Testis (tissue), 3 donors: Measurements from ENCODE around the gene CDK11A. TPM values are rescaled to one million over a fixed set of nuclear protein-coding genes. Genes with fewer than 3 reads are reported as not detected.
A peak's percentile ranks its signal among the peaks of the same experiment; 100 is the strongest.

Experiments used
- DNase-seq: peaks from one replicate; pipeline ENCODE4 v3.0.0-alpha.2; 2019
- H3K27ac ChIP-seq, 2 donors: fragments of 200-600 bp; sonication (generic); one replicate each; pipeline ENCODE4 v1.5.1; 2019
- H3K27me3 ChIP-seq: fragments of 200-600 bp; sonication (generic); one replicate; pipeline ENCODE4 v1.5.1; 2019
- H3K36me3 ChIP-seq: fragments of 200-600 bp; sonication (generic); one replicate; pipeline ENCODE4 v1.5.1; 2017; ENCODE audit warnings: low read depth; ENCODE audit errors: missing control alignments
- H3K4me1 ChIP-seq: fragments of 200-600 bp; sonication (generic); one replicate; pipeline ENCODE4 v1.5.1; 2019
- H3K4me3 ChIP-seq, 2 donors: fragments of 200-600 bp; sonication (generic); one replicate each; pipeline ENCODE4 v1.5.1; 2017 to 2019
- H3K9me3 ChIP-seq: fragments of 200-600 bp; sonication (generic); one replicate; pipeline ENCODE4 v1.5.1; 2017
- POLR2A ChIP-seq: fragments of 450-650 bp; IDR thresholded peaks from one replicate; pipeline ENCODE4 v1.6.1; 2017; ENCODE audit warnings: antibody characterized with exemption, mild to moderate bottlenecking, moderate library complexity
- WGBS, 2 donors: methylation state at CpG; one replicate each; pipeline ENCODE4 v1.1.5; 2018; 5-methylcytosine and 5-hydroxymethylcytosine counted together
- intact Hi-C: fragments of 100-400 bp; cut with DNase I; formaldehyde crosslinking; loops from one replicate; pipeline ENCODE4 v1.15.1; 2023; ENCODE audit warnings: low total_unique reads
- polyA plus RNA-seq: library from polyadenylated mRNA; stranded (reverse); fragments of 350-450 nt; fragmentation: Illumina TruSeq; extraction: RNeasy Lipid Tissue Mini Kit (QIAGEN cat#74804); gene quantifications from one replicate; pipeline ENCODE4 v1.2.3, GENCODE V29; 2014; ENCODE audit warnings: low read depth, low replicate concordance; ENCODE audit not compliant: insufficient read depth
- total RNA-seq, 2 donors: library from RNA; depleted of rRNA; stranded (reverse); fragments of >200 nt; gene quantifications; one replicate each; pipeline ENCODE4 v1.2.3, GENCODE V29; 2016
- TF ChIP-seq, protein P1 (sequence below), 3 experiments: fragments of 450-650 bp in 2 of 3; fragments of 200-600 bp in 1 of 3; sonication (generic) in 1 of 3; IDR thresholded peaks; one replicate each; pipeline ENCODE4 v1.5.1; 2016 to 2019; ENCODE audit warnings: antibody characterized with exemption in 3 of 3, mild to moderate bottlenecking in 2 of 3, moderate library complexity in 1 of 3

The CDK11A gene
- total and polyA plus RNA-seq, 3 donors from 2014 or later = 44.8 to 153 (median 75.9) TPM

DNA sequence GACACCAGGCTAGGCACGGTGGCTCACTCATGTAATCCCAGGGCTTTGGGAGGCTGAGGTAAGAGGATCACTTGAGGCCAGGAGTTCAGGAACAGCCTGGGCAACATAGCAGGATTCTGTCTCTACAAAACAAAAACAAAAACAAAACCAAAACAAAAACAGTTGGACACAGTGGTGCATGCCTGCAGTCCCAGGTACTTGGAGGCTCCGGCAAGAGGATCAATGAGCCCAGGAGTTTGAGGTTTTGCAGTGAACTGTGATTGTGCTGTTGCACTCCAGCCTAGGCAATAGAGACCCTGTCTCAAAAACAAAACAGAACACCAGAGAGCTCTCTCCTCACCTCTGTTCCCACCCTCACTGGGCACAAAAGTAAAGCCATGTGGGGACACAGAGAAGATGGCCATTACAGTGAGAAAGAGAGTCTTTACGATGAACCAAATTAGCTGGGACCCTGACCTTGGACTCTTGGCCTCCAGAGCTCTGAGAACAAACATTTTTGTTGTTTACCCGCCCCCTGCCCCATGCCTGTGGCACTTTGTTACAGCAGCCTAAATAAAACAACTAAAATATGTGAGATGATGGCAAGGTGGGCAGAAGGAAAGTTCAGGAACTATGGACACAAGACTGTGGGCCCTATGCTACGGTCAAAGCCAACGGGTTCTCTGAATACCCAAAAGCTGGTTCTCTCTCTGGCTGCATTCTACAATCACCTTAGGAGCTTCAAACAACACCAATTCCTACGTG is 44.3 kb upstream of the CDK11A start:
- no peaks in the 10 kb centered on the region for H3K9me3 ChIP-seq
- no peaks in the 10 kb centered on the region for H3K36me3 ChIP-seq
- 81 to 85% methylated on average over 7 of the region's 7 CpGs for WGBS, 2 donors
- no peak for DNase-seq
- no peaks in the 10 kb centered on the region for H3K27me3 ChIP-seq
- peaks cover 5% of the 10 kb centered on the region for H3K4me1 ChIP-seq
- H3K27ac ChIP-seq = no peak overlapping the region
- intact Hi-C loops = no loop called here
- H3K4me3 ChIP-seq = no peak overlapping the region
- TF ChIP-seq, protein P1, sequence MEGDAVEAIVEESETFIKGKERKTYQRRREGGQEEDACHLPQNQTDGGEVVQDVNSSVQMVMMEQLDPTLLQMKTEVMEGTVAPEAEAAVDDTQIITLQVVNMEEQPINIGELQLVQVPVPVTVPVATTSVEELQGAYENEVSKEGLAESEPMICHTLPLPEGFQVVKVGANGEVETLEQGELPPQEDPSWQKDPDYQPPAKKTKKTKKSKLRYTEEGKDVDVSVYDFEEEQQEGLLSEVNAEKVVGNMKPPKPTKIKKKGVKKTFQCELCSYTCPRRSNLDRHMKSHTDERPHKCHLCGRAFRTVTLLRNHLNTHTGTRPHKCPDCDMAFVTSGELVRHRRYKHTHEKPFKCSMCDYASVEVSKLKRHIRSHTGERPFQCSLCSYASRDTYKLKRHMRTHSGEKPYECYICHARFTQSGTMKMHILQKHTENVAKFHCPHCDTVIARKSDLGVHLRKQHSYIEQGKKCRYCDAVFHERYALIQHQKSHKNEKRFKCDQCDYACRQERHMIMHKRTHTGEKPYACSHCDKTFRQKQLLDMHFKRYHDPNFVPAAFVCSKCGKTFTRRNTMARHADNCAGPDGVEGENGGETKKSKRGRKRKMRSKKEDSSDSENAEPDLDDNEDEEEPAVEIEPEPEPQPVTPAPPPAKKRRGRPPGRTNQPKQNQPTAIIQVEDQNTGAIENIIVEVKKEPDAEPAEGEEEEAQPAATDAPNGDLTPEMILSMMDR (IDR thresholded peaks at IDR 0.05) = no peak
- no peak for TF ChIP-seq POLR2A

DNA sequence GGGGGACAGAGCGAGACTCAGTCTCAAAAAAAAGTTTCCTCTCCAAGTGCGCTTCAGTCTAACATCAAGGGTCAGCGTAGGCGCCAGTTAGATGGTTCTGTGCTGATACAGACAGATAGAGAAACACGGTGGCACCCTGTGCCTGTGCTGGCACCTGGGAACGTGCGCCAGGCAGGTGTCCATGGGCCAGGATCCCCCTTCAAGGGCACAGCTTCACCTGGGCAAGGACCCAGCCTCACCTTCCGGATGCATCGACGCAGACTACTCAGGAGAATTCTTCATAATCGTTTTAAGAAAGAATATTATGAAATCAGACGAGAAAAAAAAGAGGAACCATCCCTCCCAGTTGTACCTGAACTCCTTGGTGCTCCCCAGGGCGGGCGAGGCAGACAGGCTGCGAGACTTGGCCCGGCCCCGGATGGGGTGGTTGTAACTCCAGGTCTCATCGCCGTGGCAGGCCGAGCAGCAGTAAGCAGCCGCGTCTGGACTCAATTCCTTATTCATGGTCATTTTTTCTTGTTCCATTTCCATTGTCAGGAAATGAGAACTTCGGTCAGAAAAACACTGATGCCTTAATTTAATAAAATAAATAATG is 40.8 kb upstream of the CDK11A start:
- TF ChIP-seq POLR2A = no peak
- peak overlapping the region in 1 of 2 donors; percentile 37 for H3K27ac ChIP-seq
- H3K9me3 ChIP-seq = no peaks in the 10 kb centered on the region
- no peak overlapping the region for H3K4me3 ChIP-seq
- intact Hi-C loops = no loop called here
- no peaks in the 10 kb centered on the region for H3K36me3 ChIP-seq
- no peak for DNase-seq
- peaks cover 12% of the 10 kb centered on the region for H3K4me1 ChIP-seq
- H3K27me3 ChIP-seq = no peaks in the 10 kb centered on the region
- 89 to 94% methylated on average over 22 to 23 of the region's 23 CpGs for WGBS, 2 donors

DNA sequence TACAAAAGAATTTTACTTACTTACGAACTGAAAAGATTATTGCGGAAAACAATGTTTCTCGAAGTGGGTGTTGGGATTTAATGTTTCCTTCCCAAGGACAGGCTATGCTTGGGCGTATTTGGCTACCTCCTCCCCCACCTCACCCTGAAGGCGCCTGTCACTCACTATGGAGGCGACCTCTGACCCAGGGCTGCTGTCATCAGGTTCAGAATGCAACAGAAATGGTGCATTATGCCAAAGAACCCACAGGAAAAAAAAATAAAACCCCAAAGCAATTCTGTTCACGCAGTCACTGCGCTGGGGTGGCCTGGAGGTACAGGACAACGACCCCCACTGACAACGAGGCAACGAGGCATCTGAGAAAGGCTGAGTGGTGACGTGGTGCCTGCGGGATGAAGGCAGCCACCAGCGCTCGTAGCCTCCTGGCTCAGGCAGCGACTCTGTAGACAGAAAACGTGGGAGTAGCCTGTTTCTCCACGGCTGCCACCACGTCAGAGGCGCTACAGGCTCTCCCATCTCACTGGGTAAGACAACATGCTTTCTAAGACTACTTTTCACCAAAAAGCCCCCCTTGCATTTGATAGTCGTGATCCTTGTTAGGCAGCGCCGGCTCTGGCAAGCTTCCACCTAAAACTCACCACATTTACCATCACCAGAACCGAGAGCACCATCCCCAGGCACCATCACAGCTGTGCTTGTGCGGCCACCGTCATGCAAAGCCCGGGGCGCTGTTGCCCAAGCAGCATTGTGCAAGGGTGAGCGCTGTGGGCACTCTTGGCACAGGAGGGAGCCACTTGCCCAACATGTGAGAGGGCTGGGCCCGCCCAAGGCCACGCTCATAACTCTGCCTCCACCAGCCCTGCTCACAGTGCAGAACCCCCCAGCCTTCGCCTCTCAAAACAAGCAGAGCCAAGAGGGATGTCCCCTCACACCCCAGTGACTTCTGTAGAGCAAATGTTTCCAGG is 39.8 kb upstream of the CDK11A start:
- 63 to 81% methylated on average over 28 to 31 of the region's 32 CpGs for WGBS, 2 donors
- no peaks in the 10 kb centered on the region for H3K36me3 ChIP-seq
- H3K27me3 ChIP-seq = no peaks in the 10 kb centered on the region
- peak overlapping the region; percentile 37 to 45 for H3K27ac ChIP-seq
- no peaks in the 10 kb centered on the region for H3K9me3 ChIP-seq
- peak; percentile 92 for DNase-seq
- peaks cover 12% of the 10 kb centered on the region for H3K4me1 ChIP-seq
- TF ChIP-seq POLR2A = no peak
- TF ChIP-seq, protein P1 (IDR thresholded peaks at IDR 0.05) = peak in 2 of 3 experiments; percentile 14
- intact Hi-C loops = no loop called here
- H3K4me3 ChIP-seq = no peak overlapping the region

DNA sequence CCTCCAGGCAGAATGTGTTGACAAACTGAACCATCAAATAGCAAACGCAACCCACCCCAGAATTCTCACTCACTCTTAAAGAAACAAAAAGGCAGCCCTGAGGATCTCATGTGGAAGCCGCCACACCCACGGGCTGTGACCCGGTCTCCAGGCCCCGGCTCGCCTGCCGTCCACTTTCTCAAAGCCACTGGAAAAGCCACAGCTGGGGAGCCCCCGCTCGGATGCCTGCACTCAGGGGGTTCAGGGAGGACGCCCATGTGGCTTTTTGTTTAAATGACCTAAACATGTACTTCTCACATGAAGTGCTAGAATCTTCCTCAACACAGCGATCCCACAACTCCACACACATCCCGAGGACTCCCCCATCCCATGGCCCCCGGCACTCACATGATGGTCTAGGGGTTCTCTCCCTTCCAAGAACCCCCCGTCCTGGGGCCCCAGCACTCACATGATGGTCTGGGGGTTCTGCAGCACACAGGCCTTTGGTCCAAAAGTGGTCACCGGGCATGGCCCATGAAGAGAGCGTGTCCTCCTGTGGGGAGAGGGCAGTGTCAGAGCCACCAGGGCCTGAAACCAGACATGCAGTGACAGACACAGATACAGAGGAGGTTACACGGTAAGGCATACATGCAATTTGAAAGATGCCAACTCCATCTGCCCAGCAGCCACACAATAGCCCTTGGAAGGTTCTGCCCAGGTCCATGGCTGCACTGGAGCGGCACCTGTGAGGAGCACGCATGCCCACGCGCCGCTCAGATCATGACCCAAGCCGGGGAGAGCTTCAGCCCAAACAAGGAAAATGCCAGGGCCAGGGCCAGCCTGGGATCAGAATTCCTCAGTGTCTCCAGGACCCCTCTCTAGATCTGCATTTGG is 37.6 kb upstream of the CDK11A start:
- H3K27me3 ChIP-seq = no peaks in the 10 kb centered on the region
- no peak overlapping the region for H3K4me3 ChIP-seq
- H3K36me3 ChIP-seq = no peaks in the 10 kb centered on the region
- no peak for TF ChIP-seq POLR2A
- TF ChIP-seq, protein P1 (IDR thresholded peaks at IDR 0.05) = no peak
- intact Hi-C loops = no loop called here
- 93 to 94% methylated on average over 21 to 23 of the region's 23 CpGs for WGBS, 2 donors
- H3K9me3 ChIP-seq = no peaks in the 10 kb centered on the region
- no peak overlapping the region for H3K27ac ChIP-seq
- peaks cover 12% of the 10 kb centered on the region for H3K4me1 ChIP-seq
- DNase-seq = no peak
